OCI-LY7 (cell line): ENCODE results near the gene SIPA1L3. TPM values are rescaled to one million over a fixed set of nuclear protein-coding genes. Genes with fewer than 3 reads are reported as not detected.

ENCODE experiments used
- BruUV-seq: library from RNA; stranded (reverse); fragments of 400-500 nt; replicated peaks from 2 replicates; lab custom pipeline; 2021; lab: Mats Ljungman, UMichigan
- CTCF ChIA-PET: fragments of 300-600 bp; sonication (Branson Sonifier 250); formaldehyde crosslinking; loops from one replicate; lab custom pipeline; 2022; ENCODE audit warnings: antibody characterized with exemption; ENCODE audit not compliant: unreplicated experiment; lab: Charles Lee
- POLR2A ChIA-PET: fragments of 300-600 bp; sonication (Branson Sonifier 250); formaldehyde crosslinking; loops from one replicate; lab custom pipeline; 2022; ENCODE audit warnings: antibody characterized with exemption; lab: Charles Lee
- DNase-seq: peaks from one replicate; pipeline ENCODE4 v3.0.0-alpha.2; 2015; ENCODE audit warnings: low spot score
- H2AFZ ChIP-seq: fragments of 200-600 bp; sonication (generic), shearing (Covaris generic); 2 replicates; pipeline ENCODE4 v1.6.1; 2014; ENCODE audit warnings: mild to moderate bottlenecking, antibody characterized with exemption, low read length, moderate library complexity
- H3K27ac ChIP-seq: fragments of 200-600 bp; sonication (generic); 2 replicates; pipeline ENCODE4 v1.5.1; 2014; ENCODE audit warnings: mixed run types, low read depth, mild to moderate bottlenecking, moderate library complexity, low read length, inconsistent platforms; ENCODE audit not compliant: poor library complexity, severe bottlenecking
- H3K36me3 ChIP-seq: fragments of 200-600 bp; sonication (generic); 2 replicates; pipeline ENCODE4 v1.6.1; 2014; ENCODE audit warnings: mild to moderate bottlenecking, antibody characterized with exemption, low read length, moderate library complexity, mixed read lengths; ENCODE audit not compliant: insufficient read depth
- H3K4me1 ChIP-seq: fragments of 200-600 bp; sonication (generic); 2 replicates; pipeline ENCODE4 v1.5.1; 2014; ENCODE audit warnings: mild to moderate bottlenecking, low read length; ENCODE audit not compliant: insufficient read depth, poor library complexity, severe bottlenecking
- H3K4me2 ChIP-seq: fragments of 200-600 bp; sonication (generic); 2 replicates; pipeline ENCODE4 v1.6.1; 2014; ENCODE audit warnings: mild to moderate bottlenecking, low read length
- H3K4me3 ChIP-seq: fragments of 200-600 bp; sonication (generic); 2 replicates; pipeline ENCODE4 v1.5.1; 2014; ENCODE audit warnings: mild to moderate bottlenecking, low read depth, low read length; ENCODE audit not compliant: poor library complexity, severe bottlenecking
- H3K79me2 ChIP-seq: fragments of 200-600 bp; sonication (generic); 2 replicates; pipeline ENCODE4 v1.6.1; 2016; ENCODE audit warnings: low read depth, mild to moderate bottlenecking, low read length, moderate library complexity, mixed read lengths; ENCODE audit not compliant: insufficient read depth
- H3K9me2 ChIP-seq: fragments of 200-600 bp; sonication (generic); 2 replicates; pipeline ENCODE4 v1.6.1; 2016; ENCODE audit warnings: mild to moderate bottlenecking, low read length, mixed read lengths; ENCODE audit not compliant: insufficient read depth
- H3K9me3 ChIP-seq: fragments of 200-600 bp; sonication (generic); 2 replicates; pipeline ENCODE4 v1.6.1; 2014; ENCODE audit warnings: mild to moderate bottlenecking, mixed run types, low read length, mixed read lengths
- H4K20me1 ChIP-seq: fragments of 200-600 bp; sonication (generic); 2 replicates; pipeline ENCODE4 v1.6.1; 2014; ENCODE audit warnings: mild to moderate bottlenecking, antibody characterized with exemption, low read length, moderate library complexity, mixed read lengths; ENCODE audit not compliant: insufficient read depth
- EZH2phosphoT487 ChIP-seq: fragments of 200-600 bp; sonication (generic); IDR thresholded peaks from 2 replicates; pipeline ENCODE4 v1.6.1; 2018; ENCODE audit warnings: low read depth, borderline replicate concordance, mild to moderate bottlenecking, mixed run types, antibody characterized with exemption, low read length, moderate library complexity, mixed read lengths
- intact Hi-C: fragments of 100-400 bp; cut with micrococcal nuclease; formaldehyde crosslinking; loops from one replicate; pipeline ENCODE4 v1.10.0; 2022; ENCODE audit not compliant: unreplicated experiment
- total RNA-seq, 2 experiments: library from RNA; depleted of rRNA in 1 of 2; stranded (reverse); fragments of >200 nt in 1 of 2; shearing (Covaris generic) in 1 of 2; gene quantifications; 2 replicates each; pipeline ENCODE4 v1.2.3, GENCODE V29; 2014 to 2022
- TF ChIP-seq, protein P1 (sequence below): fragments of 200-600 bp; sonication (generic); conservative IDR thresholded peaks from 2 replicates; pipeline ENCODE4 v1.5.1; 2014; ENCODE audit warnings: mild to moderate bottlenecking, antibody characterized with exemption, low read length, moderate library complexity, mixed read lengths

Gene SIPA1L3
- total RNA-seq, 2 experiments from 2014 or later, result 21.2 to 84.4 TPM

DNA sequence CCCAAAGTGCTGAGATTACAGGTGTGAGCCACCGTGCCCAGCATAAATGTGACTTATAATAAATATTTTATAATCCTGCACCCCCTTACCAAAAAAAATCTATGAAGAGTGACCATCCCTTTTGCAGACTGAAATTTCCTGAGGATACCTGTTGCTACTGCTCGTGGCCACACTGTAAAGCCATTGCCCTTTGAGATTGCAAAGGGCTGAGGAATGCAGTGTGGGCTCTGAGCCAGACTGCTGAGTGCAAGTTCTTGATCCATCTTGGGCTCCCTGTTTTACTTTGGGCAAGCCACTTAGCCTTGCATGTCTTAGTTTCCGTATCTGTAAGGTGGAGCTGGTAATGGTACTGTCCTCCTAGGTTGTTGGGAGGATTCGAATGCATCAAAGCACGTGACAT, 23.4 kb downstream of the SIPA1L3 start:
- no peaks in the 10 kb centered on the region for H3K9me2 ChIP-seq
- peaks cover 81% of the 10 kb centered on the region for H3K79me2 ChIP-seq
- peaks cover 10% of the 10 kb centered on the region; the same call in 1 of the 2 replicates for H3K9me3 ChIP-seq
- TF ChIP-seq EZH2phosphoT487, result no peak
- TF ChIP-seq, protein P1, sequence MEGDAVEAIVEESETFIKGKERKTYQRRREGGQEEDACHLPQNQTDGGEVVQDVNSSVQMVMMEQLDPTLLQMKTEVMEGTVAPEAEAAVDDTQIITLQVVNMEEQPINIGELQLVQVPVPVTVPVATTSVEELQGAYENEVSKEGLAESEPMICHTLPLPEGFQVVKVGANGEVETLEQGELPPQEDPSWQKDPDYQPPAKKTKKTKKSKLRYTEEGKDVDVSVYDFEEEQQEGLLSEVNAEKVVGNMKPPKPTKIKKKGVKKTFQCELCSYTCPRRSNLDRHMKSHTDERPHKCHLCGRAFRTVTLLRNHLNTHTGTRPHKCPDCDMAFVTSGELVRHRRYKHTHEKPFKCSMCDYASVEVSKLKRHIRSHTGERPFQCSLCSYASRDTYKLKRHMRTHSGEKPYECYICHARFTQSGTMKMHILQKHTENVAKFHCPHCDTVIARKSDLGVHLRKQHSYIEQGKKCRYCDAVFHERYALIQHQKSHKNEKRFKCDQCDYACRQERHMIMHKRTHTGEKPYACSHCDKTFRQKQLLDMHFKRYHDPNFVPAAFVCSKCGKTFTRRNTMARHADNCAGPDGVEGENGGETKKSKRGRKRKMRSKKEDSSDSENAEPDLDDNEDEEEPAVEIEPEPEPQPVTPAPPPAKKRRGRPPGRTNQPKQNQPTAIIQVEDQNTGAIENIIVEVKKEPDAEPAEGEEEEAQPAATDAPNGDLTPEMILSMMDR, result no peak
- H3K27ac ChIP-seq, result no peak overlapping the region
- H4K20me1 ChIP-seq, result no peaks in the 10 kb centered on the region
- CTCF ChIA-PET, result no interaction called here
- no peak overlapping the region for H3K4me3 ChIP-seq
- H3K36me3 ChIP-seq, result peaks cover 23% of the 10 kb centered on the region
- peaks cover 85% of the 10 kb centered on the region for H3K4me1 ChIP-seq
- H3K4me2 ChIP-seq, result no peak overlapping the region
- BruUV-seq, result no TSS peak
- intact Hi-C loops, result no loop called here
- no peak for DNase-seq
- POLR2A ChIA-PET, result interaction anchor here (1.6 to 2.1 kb wide), 3 partner anchors 9 to 117 kb away, joined by 6 to 10 read pairs (median 6); no protein-coding TSS in a partner anchor
- no peak overlapping the region for H2AFZ ChIP-seq

DNA sequence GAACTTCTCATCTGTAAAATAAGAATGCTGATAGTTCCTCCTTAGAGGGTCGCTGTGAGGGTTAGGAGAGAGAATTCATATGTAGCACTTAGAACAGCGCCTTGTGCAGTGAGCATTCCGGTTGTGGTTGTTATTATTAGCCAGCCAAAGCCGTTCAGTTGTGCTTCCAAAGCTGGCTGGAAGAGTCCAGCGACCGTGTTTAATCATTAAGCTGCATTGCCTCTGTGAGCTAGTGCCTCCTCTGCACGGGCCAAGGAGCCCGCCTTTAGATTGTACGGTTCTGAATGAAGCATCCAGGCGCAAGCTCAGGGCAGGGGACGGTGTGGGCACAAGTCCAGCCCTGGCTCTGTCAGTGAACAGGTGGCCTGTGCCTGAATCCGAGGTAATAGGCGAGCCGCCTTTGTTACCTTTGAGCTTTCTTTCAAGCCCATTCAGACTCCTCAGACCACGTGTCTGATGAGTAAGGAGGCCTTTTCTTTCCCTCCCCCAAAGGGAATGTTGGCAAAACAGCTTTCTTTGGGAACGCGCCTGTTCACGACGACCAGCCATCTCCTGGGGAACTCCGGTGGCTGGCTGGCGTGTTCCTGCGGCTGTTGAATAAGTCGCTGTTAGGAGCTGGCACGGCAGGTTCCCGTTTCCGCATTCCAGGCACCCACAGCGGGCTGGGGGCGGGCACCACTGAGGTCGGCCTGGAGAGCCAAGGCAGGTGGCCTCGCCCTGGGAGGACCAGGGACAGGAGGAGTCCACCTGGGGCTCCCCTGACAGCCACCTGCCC, 25.1 kb downstream of the SIPA1L3 start:
- Histone ChIP-seq H3K27ac (peak overlapping the region; percentile 61), H4K20me1 (no peaks in the 10 kb centered on the region), H3K4me1 (peaks cover 68% of the 10 kb centered on the region), H3K9me3 (peaks cover 27% of the 10 kb centered on the region; the same call in 1 of the 2 replicates), H2AFZ (peak overlapping the region; percentile 56; the same call in 1 of the 2 replicates), H3K36me3 (peaks cover 40% of the 10 kb centered on the region), H3K4me2 (peak overlapping the region; percentile 84), H3K9me2 (no peaks in the 10 kb centered on the region), H3K4me3 (peak overlapping the region; percentile 65), H3K79me2 (peaks cover 84% of the 10 kb centered on the region)
- peak; percentile 60 for DNase-seq
- POLR2A ChIA-PET, result interaction anchor here (0.6 to 3.0 kb wide), 14 partner anchors 8 to 115 kb away, joined by 3 to 21 read pairs (median 6); partner anchors contain the start of genes SIPA1L3 and WDR87
- intact Hi-C loops, result no loop called here
- TF ChIP-seq EZH2phosphoT487, result no peak
- TF ChIP-seq, protein P1, result peak; percentile 31; the same call in 1 of the 2 replicates
- CTCF ChIA-PET, result interaction anchor here (0.8 to 1.6 kb wide), 4 partner anchors 29 to 312 kb away, joined by 3 to 7 read pairs (median 4); no protein-coding TSS in a partner anchor
- no TSS peak for BruUV-seq
